ENCODE data around the gene SCAMP1. TPM values are rescaled to one million over a fixed set of nuclear protein-coding genes. Genes with fewer than 3 reads are reported as not detected.
A peak's percentile ranks its signal among the peaks of the same experiment; 100 is the strongest.

The SCAMP1 gene
- total RNA-seq, 1 donor from 2014 or later = 23.9 TPM

DNA sequence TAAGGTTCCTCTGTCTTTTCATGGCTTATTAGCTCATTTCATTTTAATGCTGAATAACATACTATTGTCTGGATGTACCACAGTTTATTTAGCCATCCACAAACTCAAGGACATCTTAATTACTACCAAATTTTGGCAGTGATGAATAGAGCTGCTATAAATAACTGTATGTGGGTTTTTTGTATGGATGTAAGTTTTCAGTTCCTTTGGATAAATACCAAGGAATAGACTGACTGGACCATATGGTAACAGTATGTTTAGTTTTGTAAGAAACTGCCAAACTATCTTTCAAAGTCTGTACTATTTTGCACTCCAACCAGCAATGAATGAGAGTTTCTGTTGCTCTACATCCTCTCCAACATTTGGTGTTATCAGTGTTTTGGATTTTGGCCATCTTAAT, 38.7 kb downstream of the SCAMP1 start:
- TF ChIP-seq CTCF (conservative IDR thresholded peaks at IDR 0.05; ENCODE audit: low read depth, low read length) = no peak
- no peak overlapping the region for H3K4me3 ChIP-seq (ENCODE audit: low read depth, low read length)
- DNase-seq (ENCODE audit: low read depth) = no peak

DNA sequence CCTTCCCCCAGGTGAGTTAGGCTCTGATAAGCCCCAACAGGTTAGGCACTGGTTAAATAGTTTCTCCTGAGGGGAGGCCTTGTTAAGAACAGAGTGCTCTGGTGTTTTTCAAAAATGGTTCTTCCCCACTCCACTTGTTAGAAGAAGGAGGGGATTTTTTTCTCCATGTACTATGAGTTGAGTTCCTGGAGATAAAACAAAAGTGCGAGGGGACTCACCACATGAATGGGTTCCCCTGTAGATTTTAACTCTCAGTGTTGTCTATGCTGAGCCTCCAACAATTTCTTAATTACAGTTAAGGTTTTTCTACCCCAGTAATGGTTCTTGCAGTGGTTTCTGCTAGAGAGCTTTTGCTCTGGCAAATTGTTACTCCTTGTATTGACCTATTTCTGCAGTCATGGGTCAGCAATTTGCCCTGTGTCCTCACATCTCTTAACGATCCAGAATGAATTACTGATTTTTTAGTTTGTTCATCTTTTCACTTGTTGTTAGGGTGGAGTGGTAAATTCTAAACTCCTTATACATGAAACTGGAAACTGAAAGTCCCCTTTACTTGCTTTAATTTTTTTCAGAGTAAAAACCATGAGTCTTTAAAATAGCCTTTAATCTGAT, 44.4 kb downstream of the SCAMP1 start:
- H3K4me3 ChIP-seq (ENCODE audit: low read depth, low read length) = no peak overlapping the region
- TF ChIP-seq CTCF (conservative IDR thresholded peaks at IDR 0.05; ENCODE audit: low read depth, low read length) = no peak
- DNase-seq (ENCODE audit: low read depth) = no peak

DNA sequence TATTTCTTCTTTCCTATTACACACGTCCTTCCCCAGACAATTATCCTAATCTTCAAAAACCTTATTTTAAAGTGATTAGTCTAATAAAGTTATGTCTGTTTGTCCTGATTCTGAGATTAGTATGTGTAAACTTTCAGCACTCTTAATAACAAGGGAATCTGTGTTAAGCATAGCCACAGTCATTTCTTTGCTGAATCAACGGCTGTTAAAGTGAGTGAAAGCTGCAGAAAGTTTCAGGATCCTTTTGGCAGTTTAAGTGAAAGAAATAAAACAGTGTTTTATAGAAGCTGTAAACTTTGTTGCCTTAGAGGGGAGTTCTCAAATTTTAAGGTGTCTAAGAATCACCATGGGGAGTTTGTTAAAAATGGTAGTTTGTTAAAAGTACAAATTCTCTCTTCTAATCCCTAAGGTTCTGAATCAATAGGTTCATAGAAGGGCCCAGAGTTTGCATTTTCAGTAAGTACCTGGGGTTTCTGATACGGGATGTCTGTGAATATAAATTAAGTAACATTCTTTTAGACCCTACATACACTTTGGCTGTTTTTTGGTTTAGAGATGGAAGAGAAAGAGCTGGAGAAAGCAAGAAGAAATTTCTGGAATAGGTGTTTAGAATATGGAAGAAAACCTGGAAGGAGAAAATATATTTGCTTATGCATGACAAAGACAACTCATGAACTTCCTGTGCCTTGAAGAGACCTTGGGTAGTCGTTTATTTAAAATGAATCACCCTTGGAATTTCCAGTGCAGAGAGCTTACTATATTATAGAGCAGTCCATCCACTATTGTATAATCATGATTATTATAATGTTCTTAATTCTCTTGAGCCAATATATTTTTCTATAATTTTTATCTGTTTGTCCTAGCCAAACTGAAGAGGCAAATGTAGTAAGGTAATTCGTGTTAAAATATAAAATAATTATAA, 45.7 kb downstream of the SCAMP1 start:
- H3K4me3 ChIP-seq (ENCODE audit: low read depth, low read length) = no peak overlapping the region
- no peak for TF ChIP-seq CTCF (conservative IDR thresholded peaks at IDR 0.05; ENCODE audit: low read depth, low read length)
- DNase-seq (ENCODE audit: low read depth) = peak; percentile 43

DNA sequence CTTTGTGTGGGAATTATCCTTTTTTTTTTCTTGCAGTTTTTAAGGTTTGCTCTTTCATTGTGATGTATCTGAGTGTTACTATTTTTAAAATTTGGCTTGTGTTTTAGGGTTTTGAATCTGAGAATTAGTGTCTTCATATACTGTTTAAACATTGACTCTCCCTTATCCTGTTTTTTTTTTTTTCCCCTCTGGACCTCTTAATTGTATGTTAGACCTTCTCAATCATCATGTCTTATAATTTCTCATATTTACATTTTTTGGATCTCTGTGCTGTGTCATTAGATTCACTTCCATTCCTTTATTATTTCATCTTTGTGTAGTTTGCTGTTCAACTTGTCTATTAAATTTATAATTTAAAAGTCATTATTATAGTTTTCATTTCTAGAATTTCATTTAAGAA, 47.0 kb downstream of the SCAMP1 start:
- TF ChIP-seq CTCF (conservative IDR thresholded peaks at IDR 0.05; ENCODE audit: low read depth, low read length) = no peak
- DNase-seq (ENCODE audit: low read depth) = no peak
- H3K4me3 ChIP-seq (ENCODE audit: low read depth, low read length) = no peak overlapping the region

- TF ChIP-seq CTCF (conservative IDR thresholded peaks at IDR 0.05; ENCODE audit: low read depth, low read length) = no peak
- DNase-seq (ENCODE audit: low read depth) = no peak
- H3K4me3 ChIP-seq (ENCODE audit: low read depth, low read length) = no peak overlapping the region
Observed at GRCh38 chr5:78411586-78411985, 51.2 kb downstream of the SCAMP1 start.

DNA sequence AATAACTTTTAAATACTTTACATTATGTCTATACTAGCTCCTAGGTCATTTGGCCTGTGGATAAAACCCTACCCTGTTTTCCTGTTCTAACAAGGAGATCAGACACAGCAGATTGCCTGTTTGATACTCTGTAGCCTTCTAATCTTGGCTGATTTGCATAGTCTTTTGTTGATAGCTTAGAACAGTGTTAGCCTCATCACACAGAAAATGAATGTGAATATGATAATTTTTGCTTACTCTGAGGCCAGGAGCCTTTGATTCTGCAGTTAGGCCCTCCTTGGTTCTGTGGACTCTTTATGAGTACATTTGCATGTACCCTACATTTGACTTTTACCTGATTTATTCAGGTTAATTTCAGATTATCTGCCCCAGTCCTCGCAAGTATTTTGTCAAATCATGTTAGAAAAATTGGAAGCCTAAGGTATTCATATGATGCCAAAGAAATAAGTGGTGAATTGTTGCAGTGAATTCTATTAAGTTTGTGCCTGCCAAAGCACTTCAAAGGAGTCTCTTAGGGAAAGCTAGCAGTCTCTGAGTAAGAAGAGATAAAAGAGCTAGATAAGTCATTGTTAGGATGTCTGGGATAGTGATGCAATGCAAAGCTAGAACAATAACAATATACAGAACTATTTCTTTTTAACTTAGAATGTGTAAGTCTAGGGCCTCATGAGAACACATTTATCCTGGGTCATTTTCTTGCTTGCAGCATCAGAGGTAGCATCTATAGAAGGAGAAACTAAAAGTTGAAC, 56.4 kb downstream of the SCAMP1 start:
- no peak for TF ChIP-seq CTCF (conservative IDR thresholded peaks at IDR 0.05; ENCODE audit: low read depth, low read length)
- no peak for DNase-seq (ENCODE audit: low read depth)
- no peak overlapping the region for H3K4me3 ChIP-seq (ENCODE audit: low read depth, low read length)
